Endothelial cell (in vitro differentiated cells): ENCODE results near the gene C1orf159. TPM values are rescaled to one million over a fixed set of nuclear protein-coding genes. Genes with fewer than 3 reads are reported as not detected.
A peak's percentile ranks its signal among the peaks of the same experiment; 100 is the strongest.

Experiments used
- DNase-seq: peaks from one replicate; pipeline ENCODE4 v3.0.0; 2021; ENCODE audit warnings: low spot score
- H3K27ac Mint-ChIP-seq: one replicate; pipeline ENCODE4 v1.8.0; 2021; ENCODE audit warnings: mixed read lengths, inconsistent platforms; ENCODE audit not compliant: unreplicated experiment
- H3K27me3 Mint-ChIP-seq: one replicate; pipeline ENCODE4 v1.8.0; 2021; ENCODE audit warnings: mild to moderate bottlenecking, moderate library complexity, mixed read lengths, inconsistent platforms; ENCODE audit not compliant: unreplicated experiment
- H3K36me3 Mint-ChIP-seq: one replicate; pipeline ENCODE4 v1.8.0; 2021; ENCODE audit warnings: mild to moderate bottlenecking, low read depth, mixed read lengths, inconsistent platforms; ENCODE audit not compliant: unreplicated experiment
- H3K4me1 Mint-ChIP-seq: one replicate; pipeline ENCODE4 v1.8.0; 2021; ENCODE audit warnings: mild to moderate bottlenecking, mixed read lengths, inconsistent platforms; ENCODE audit not compliant: unreplicated experiment
- H3K4me3 Mint-ChIP-seq: one replicate; pipeline ENCODE4 v1.8.0; 2021; ENCODE audit warnings: mild to moderate bottlenecking, mixed read lengths, inconsistent platforms; ENCODE audit not compliant: unreplicated experiment
- H3K9me3 Mint-ChIP-seq: one replicate; pipeline ENCODE4 v1.8.0; 2021; ENCODE audit warnings: mixed read lengths, inconsistent platforms; ENCODE audit not compliant: unreplicated experiment
- total RNA-seq: library from RNA; stranded (reverse); fragmentation: NEBNext Ultra II Directional; extraction: Animal tissue kit (Norgen Biotek cat#: 25700); gene quantifications from one replicate; pipeline ENCODE4 v1.2.1, GENCODE V29; 2021; ENCODE audit not compliant: unreplicated experiment
- TF ChIP-seq, protein P1 (sequence below): fragments of 200-600 bp; sonication (generic); IDR thresholded peaks from one replicate; pipeline ENCODE4 v1.5.0; 2021; ENCODE audit warnings: antibody characterized with exemption; ENCODE audit not compliant: unreplicated experiment

The C1orf159 gene
- total RNA-seq, 1 donor from 2014 or later: 16.6 TPM

DNA sequence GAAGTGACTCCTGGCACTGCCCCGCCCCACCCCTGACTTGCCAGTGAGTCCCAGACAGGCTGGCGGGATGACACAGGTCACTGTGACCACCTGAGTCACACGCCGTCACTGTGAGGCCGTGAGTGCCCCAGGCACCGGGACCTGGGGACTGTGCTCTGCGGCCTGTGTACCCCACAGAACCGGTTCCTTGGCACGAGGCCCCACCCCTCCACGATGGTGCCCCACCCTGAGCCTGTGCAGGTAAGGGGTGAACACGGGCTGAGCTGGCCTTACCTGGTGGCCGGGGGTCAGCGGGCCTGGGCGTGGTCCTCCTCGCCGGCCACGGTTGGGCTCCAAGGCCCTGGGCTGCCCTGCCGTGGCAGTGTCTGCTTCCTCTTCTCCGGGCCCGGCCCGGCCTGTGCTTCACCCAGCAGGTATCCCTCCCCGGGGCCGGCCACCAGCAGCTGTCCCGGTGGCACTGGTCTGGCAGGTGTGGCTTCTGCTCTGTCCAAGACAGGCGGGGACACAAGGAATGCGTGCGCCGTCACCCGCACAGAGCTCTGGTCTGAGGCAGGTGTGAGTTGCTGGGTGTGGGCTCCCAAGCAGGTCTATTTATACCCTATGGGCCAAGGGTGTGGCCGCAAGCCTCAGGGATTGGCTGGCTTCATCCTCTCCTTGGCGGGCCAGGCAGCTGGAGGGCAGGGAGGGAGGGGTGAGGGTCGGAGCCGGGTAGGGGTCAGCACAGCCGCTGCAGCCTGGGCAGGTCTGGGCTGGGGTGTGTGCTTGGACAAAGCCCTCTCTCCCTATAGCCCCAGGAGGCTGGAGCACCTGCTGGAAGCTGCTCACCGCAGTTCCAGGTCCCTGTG lies 41.9 kb downstream of the C1orf159 start, which contains the start of gene RNF223:
TSS of gene RNF223 (minus strand) at position 564 of the 845 bp plus-strand sequence. CDS start 1,740 bp downstream, outside the sequence.
- H3K4me1 Mint-ChIP-seq: no peaks in the 10 kb centered on the region
- H3K27ac Mint-ChIP-seq: peak within 1 kb of the TSS; percentile 34
- DNase-seq: no peak

DNA sequence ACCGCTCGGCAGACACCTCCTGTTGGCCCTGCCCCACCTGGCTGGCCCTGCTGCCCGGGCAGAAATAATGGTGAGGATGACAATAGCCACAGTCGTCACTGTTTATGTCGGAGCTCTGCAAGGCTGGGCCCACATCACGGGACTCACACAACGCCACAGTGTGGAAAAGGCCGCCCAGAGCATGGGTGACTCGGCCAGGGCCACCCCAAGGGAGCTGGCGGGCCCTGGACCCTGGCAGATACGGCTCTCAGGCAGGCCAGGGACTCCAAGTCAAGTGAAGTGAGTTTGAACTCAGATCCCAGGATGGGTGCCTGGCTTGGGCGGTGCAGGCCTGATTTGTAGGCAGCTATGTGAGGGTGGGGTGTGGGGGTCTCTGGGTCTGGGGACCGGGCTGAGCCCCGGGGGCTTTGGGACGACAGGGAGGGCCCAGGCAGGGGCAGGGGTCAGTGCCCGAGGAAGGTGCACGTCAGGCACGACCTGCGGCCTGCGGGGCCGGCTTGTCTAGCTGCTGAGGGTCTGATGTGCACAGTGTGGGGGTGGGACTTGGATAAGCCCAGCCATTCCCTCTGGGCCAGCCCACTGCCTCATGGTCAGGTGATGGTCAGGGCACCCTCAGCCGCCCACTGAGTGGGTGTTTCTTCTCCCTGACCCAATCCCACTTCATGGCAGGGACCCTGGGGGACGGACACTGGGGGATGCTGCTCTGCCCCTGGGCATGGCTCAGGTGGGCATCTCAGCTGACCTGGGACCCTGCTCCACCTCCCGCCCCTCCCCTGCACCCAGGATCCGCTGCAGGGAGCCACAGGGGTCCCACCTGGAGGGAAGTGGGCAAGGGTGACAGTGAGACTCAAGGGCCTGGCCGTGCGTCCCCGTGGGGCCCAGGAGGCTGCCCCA lies 42.8 kb downstream of the C1orf159 start:
- Mint-ChIP-seq H3K27ac (no peak overlapping the region), H3K4me3 (no peak overlapping the region), H3K4me1 (no peaks in the 10 kb centered on the region), H3K27me3 (peaks cover 8% of the 10 kb centered on the region), H3K9me3 (no peaks in the 10 kb centered on the region), H3K36me3 (no peaks in the 10 kb centered on the region)
- DNase-seq: no peak
- TF ChIP-seq, protein P1, sequence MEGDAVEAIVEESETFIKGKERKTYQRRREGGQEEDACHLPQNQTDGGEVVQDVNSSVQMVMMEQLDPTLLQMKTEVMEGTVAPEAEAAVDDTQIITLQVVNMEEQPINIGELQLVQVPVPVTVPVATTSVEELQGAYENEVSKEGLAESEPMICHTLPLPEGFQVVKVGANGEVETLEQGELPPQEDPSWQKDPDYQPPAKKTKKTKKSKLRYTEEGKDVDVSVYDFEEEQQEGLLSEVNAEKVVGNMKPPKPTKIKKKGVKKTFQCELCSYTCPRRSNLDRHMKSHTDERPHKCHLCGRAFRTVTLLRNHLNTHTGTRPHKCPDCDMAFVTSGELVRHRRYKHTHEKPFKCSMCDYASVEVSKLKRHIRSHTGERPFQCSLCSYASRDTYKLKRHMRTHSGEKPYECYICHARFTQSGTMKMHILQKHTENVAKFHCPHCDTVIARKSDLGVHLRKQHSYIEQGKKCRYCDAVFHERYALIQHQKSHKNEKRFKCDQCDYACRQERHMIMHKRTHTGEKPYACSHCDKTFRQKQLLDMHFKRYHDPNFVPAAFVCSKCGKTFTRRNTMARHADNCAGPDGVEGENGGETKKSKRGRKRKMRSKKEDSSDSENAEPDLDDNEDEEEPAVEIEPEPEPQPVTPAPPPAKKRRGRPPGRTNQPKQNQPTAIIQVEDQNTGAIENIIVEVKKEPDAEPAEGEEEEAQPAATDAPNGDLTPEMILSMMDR: no peak

More for the DNA sequence above, 41.9 kb downstream of the C1orf159 start, which contains the start of gene RNF223:
- peaks cover 6% of the 10 kb centered on the region for H3K27me3 Mint-ChIP-seq
- TF ChIP-seq, protein P1: no peak
- H3K9me3 Mint-ChIP-seq: no peaks in the 10 kb centered on the region
- H3K4me3 Mint-ChIP-seq: no peak within 1 kb of the TSS
- no peaks in the 10 kb centered on the region for H3K36me3 Mint-ChIP-seq

DNA sequence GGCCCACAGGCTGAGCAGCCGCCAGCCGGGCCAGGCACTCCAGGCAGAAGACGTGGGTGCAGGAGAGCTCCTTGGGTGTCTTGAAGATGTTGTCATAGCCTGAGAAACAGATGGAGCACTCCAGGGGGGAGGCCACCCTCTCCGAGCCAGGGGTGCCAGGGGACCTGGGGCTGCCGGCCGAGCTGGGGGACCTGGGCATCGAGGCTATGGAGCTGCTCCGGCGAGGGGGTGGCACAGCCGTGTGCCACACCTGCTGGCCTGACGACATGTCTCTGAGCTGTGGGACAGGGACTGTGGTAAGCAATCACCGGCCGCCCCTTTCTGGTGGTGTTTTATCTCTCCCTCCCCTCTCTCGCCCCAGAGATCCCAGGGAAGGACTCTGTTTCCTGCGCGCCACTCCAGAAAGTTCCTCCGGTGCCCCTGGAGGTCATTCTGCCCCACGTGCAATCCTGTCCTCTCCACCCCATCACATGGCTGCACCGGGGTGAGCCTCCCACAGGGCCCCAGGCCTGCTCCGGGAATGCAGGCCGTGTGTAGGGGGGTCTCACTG lies 43.5 kb downstream of the C1orf159 start:
- no peak overlapping the region for H3K4me3 Mint-ChIP-seq
- TF ChIP-seq, protein P1: no peak
- H3K36me3 Mint-ChIP-seq: no peaks in the 10 kb centered on the region
- H3K9me3 Mint-ChIP-seq: no peaks in the 10 kb centered on the region
- H3K27ac Mint-ChIP-seq: no peak overlapping the region
- peaks cover 10% of the 10 kb centered on the region for H3K27me3 Mint-ChIP-seq
- no peaks in the 10 kb centered on the region for H3K4me1 Mint-ChIP-seq
- no peak for DNase-seq

DNA sequence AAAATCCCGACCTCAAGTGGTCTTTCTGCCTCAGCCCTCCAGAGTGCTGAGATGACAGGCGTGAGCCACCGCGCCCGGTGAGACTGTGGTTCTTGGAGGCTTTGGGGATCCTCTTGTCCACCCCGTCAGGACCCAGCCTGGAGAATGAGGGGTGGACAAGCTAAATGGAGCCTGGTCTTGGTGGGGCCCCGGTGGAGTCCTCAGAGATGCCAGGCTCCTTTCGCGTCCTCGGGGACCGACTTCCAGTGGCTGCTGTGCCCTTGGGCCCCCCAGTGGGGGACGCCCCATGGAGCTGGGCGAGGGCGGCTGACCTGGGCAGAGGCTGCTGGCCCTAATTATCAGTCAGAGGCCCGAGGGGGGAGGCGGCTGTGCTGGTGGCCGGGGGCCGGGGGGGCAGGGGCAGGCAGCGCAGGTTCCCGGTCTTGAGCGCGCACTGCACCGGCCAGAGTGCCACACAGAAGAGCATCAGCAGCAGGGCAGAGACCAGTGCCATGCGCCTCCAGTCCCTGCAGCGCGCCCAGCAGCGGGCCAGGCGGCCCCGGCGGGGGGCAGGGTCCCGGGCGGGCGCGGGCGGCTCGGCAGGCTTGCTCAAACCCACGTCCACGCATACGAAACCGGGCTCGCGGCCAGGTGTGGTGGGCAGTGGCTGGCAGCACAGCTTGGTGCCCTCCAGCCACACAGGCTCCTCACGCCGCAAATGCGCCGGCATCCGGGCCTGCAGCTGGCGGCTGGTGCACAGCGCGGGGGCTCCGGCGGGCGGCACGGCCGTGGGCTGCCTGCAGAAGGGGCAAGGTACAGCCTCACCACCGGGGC lies 44.2 kb downstream of the C1orf159 start:
- Mint-ChIP-seq H3K27me3 (peaks cover 10% of the 10 kb centered on the region), H3K36me3 (no peaks in the 10 kb centered on the region), H3K4me3 (no peak overlapping the region), H3K4me1 (no peaks in the 10 kb centered on the region), H3K9me3 (no peaks in the 10 kb centered on the region), H3K27ac (no peak overlapping the region)
- no peak for DNase-seq
- TF ChIP-seq, protein P1: no peak
